Measurements from ENCODE around the gene LRMDA. TPM values are rescaled to one million over a fixed set of nuclear protein-coding genes. Genes with fewer than 3 reads are reported as not detected.

The LRMDA gene
- total RNA-seq, 1 donor from 2014 or later: 4.5 TPM

- no peak for DNase-seq (ENCODE audit: low spot score)
- intact Hi-C loops (cut with DNase I): loop anchor here (10.0 kb wide), 2 partner anchors 85 to 675 kb away; no protein-coding TSS in a partner anchor
Measured at GRCh38 chr10:76309741-76310587, 878.5 kb downstream of the LRMDA start.

- intact Hi-C loops (cut with DNase I): loop anchor here (10.0 kb wide), 1 partner anchor 84 kb away; no protein-coding TSS in a partner anchor
- DNase-seq (ENCODE audit: low spot score): no peak
Measured at GRCh38 chr10:76310588-76311080, 879.2 kb downstream of the LRMDA start.

GRCh38 chr10:76311752-76312636 lies 880.6 kb downstream of the LRMDA start:
- intact Hi-C loops (cut with DNase I): loop anchor here (10.0 kb wide), 1 partner anchor 83 kb away; no protein-coding TSS in a partner anchor
- no peak for DNase-seq (ENCODE audit: low spot score)

GRCh38 chr10:76315240-76315639 lies 883.8 kb downstream of the LRMDA start:
- no peak for DNase-seq (ENCODE audit: low spot score)
- intact Hi-C loops (cut with DNase I): loop anchor here (10.0 kb wide), 1 partner anchor 80 kb away; no protein-coding TSS in a partner anchor

GRCh38 chr10:76316234-76316633 lies 884.8 kb downstream of the LRMDA start:
- intact Hi-C loops (cut with DNase I): loop anchor here (10.0 kb wide), 1 partner anchor 79 kb away; no protein-coding TSS in a partner anchor
- no peak for DNase-seq (ENCODE audit: low spot score)

- intact Hi-C loops (cut with DNase I): loop anchor here (10.0 kb wide), 1 partner anchor 78 kb away; no protein-coding TSS in a partner anchor
- no peak for DNase-seq (ENCODE audit: low spot score)
Measured at GRCh38 chr10:76317078-76317477, 885.7 kb downstream of the LRMDA start.

DNA sequence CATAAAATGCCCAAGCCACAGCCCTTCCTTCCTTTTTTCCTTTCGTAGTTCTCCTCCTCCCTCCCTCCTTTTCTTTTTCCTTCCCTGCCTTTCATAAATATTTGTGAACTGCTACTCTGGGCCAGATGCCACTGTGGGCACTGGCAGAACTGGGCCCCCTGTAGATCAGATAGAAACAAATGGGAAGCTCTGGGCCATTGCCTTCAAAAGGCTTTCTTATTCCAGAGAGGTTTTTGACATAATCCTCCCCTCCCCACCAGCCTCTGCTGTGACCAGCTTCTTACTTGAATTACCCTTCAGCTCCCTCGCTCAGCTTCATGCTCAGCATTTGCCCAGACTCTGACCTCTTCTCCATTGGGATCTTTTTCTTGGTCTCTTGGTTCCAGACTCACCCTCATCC lies 886.8 kb downstream of the LRMDA start:
- no peak for DNase-seq (ENCODE audit: low spot score)
- intact Hi-C loops (cut with DNase I): loop anchor here (10.0 kb wide), 1 partner anchor 77 kb away; no protein-coding TSS in a partner anchor

- no peak for DNase-seq (ENCODE audit: low spot score)
- intact Hi-C loops (cut with DNase I): loop anchor here (10.0 kb wide), 1 partner anchor 75 kb away; no protein-coding TSS in a partner anchor
Measured at GRCh38 chr10:76319661-76320060, 888.2 kb downstream of the LRMDA start.

DNA sequence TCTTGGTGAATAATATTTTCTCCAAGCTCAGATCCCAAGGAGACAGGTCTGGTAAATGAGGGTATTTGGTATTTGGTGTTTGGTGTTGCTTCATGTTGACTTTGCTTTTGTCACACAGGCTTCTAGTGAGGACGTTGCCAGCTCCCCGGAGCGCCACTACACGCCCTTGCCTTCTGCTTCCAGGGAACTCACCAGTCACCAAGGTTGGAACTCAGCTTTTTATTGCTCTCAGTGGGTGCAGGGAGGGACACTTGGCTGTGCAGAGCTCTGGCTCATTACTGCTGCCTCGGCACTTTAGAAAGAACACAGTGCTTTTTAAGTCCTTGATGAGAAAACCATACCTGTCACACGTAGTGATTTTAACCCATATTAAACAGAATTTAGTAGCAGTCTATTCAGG lies 892.9 kb downstream of the LRMDA start:
- no peak for DNase-seq (ENCODE audit: low spot score)
- intact Hi-C loops (cut with DNase I): no loop called here

- intact Hi-C loops (cut with DNase I): no loop called here
- no peak for DNase-seq (ENCODE audit: low spot score)
Measured at GRCh38 chr10:76327441-76327840, 896.0 kb downstream of the LRMDA start.

DNA sequence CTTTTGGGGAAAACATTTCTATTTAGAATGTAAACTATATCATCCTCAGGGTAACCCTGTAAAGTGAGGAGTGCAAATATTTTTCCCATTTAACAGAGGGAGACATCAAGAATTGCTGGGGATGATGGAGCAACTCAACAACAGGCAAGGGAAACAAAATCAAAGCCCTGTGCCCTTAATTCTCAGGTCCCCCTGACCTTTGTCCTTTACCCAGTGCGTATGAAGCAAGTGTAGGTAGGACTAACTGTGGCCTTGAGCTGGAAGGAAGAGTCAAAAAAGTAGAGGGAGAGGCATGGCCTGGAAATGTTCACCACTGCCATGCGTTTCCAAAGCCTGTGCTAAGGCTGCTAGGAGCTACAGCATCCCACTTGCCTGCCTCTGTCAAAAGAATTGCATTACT lies 896.9 kb downstream of the LRMDA start:
- intact Hi-C loops (cut with DNase I): no loop called here
- no peak for DNase-seq (ENCODE audit: low spot score)

DNA sequence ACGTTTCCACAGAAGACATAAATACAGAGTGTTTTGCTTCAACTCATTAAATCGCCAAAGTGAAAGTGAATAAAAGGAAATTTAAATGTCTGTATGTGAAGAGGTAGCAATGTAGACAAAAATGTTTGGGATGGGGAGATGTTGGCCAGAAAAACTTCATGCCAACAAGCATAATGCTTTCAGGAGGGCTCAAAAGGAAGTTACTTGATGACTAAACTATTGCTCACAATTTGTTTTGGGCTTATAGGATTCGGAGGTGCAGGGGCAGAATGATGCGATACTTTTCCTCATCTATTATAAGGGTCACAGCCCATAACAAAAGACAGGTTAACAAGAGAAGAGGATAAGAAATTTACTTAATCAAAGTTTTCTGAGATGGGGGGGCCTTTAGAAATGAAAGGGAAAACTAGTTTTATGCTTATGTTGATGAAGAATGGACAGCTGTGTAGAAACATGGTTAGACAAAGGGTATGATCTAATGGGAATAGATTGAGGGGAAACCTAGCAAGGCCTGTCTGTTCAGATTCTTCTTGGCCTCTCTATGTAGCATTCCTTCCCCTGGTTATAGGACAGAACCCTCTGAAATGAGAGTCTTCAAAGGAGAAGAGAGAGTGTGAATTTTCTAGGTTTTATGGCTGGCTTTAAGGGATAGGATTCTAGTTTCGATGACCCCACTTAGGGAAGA lies 898.6 kb downstream of the LRMDA start:
- intact Hi-C loops (cut with DNase I): no loop called here
- no peak for DNase-seq (ENCODE audit: low spot score)

GRCh38 chr10:76331742-76332141 lies 900.3 kb downstream of the LRMDA start:
- intact Hi-C loops (cut with DNase I): no loop called here
- DNase-seq (ENCODE audit: low spot score): no peak

- intact Hi-C loops (cut with DNase I): no loop called here
- DNase-seq (ENCODE audit: low spot score): no peak
Measured at GRCh38 chr10:76333326-76333725, 901.9 kb downstream of the LRMDA start.

DNA sequence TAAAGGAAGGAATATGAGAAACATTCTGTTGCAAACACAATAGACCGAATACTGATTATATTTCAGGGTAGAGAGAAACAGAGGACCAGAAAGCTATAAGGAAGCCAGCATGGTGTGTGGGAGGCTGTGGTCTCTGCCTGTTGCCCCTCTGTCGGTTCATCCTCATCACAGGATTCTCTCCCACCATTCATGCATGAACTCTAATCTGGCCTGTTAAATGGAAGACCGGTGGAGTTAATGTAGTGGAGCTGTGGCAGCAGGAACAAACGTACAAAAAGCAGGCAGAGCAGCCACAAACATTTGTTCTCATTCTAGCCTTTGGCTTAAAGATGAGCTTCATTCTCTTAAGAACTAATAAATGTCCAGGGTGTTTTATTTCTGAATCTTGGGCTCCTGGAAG lies 902.4 kb downstream of the LRMDA start:
- DNase-seq (ENCODE audit: low spot score): no peak
- intact Hi-C loops (cut with DNase I): no loop called here

GRCh38 chr10:76334255-76334654 lies 902.8 kb downstream of the LRMDA start:
- intact Hi-C loops (cut with DNase I): no loop called here
- no peak for DNase-seq (ENCODE audit: low spot score)

GRCh38 chr10:76336213-76336963 lies 905.0 kb downstream of the LRMDA start:
- intact Hi-C loops (cut with DNase I): no loop called here

GRCh38 chr10:76337641-76338040 lies 906.2 kb downstream of the LRMDA start:
- intact Hi-C loops (cut with DNase I): no loop called here
- DNase-seq (ENCODE audit: low spot score): no peak

More at GRCh38 chr10:76336213-76336963, 905.0 kb downstream of the LRMDA start:
- no peak for DNase-seq (ENCODE audit: low spot score)

- DNase-seq (ENCODE audit: low spot score): no peak
- intact Hi-C loops (cut with DNase I): no loop called here
Measured at GRCh38 chr10:76338187-76338586, 906.8 kb downstream of the LRMDA start.
